Type B pancreatic cell (in vitro differentiated cells): ENCODE results near the gene APOOL. TPM values are rescaled to one million over a fixed set of nuclear protein-coding genes. Genes with fewer than 3 reads are reported as not detected.

Experiments used
- DNase-seq: peaks from one replicate; pipeline ENCODE4 v3.0.0; 2021; ENCODE audit warnings: mixed read lengths; ENCODE audit not compliant: unreplicated experiment; ENCODE audit errors: extremely low spot score
- H3K27ac Mint-ChIP-seq: 2 replicates; pipeline ENCODE4 v1.8.0; 2021; ENCODE audit warnings: mild to moderate bottlenecking, mixed read lengths
- H3K27me3 Mint-ChIP-seq: 2 replicates; pipeline ENCODE4 v1.8.0; 2021; ENCODE audit warnings: mixed read lengths
- H3K36me3 Mint-ChIP-seq: 2 replicates; pipeline ENCODE4 v1.8.0; 2021; ENCODE audit warnings: mixed read lengths
- H3K4me1 Mint-ChIP-seq: one replicate; pipeline ENCODE4 v1.8.0; 2021; ENCODE audit warnings: mixed read lengths; ENCODE audit not compliant: unreplicated experiment
- H3K4me3 Mint-ChIP-seq: 2 replicates; pipeline ENCODE4 v1.8.0; 2021; ENCODE audit warnings: mild to moderate bottlenecking, mixed read lengths
- H3K9me3 Mint-ChIP-seq: 2 replicates; pipeline ENCODE4 v1.8.0; 2021; ENCODE audit warnings: mixed read lengths
- CTCF ChIP-seq: fragments of 200-600 bp; sonication (generic); conservative IDR thresholded peaks from 2 replicates; pipeline ENCODE4 v1.5.0; 2021; ENCODE audit warnings: antibody characterized with exemption, mild to moderate bottlenecking
- total RNA-seq: library from RNA; stranded (reverse); gene quantifications from 2 replicates; pipeline ENCODE4 v1.2.1, GENCODE V29; 2021; ENCODE audit warnings: low replicate concordance

The APOOL gene
- total RNA-seq, 1 donor from 2014 or later: 20.5 TPM

GRCh38 chrX:85024044-85024443, 20.4 kb downstream of the APOOL start:
- no peaks in the 10 kb centered on the region for H3K4me1 Mint-ChIP-seq
- no peaks in the 10 kb centered on the region for H3K27me3 Mint-ChIP-seq
- H3K27ac Mint-ChIP-seq: no peak overlapping the region
- no peak for TF ChIP-seq CTCF
- H3K36me3 Mint-ChIP-seq: peaks cover 9% of the 10 kb centered on the region
- no peak overlapping the region for H3K4me3 Mint-ChIP-seq
- no peaks in the 10 kb centered on the region for H3K9me3 Mint-ChIP-seq
- DNase-seq: no peak

- no peaks in the 10 kb centered on the region for H3K4me1 Mint-ChIP-seq
- no peaks in the 10 kb centered on the region for H3K9me3 Mint-ChIP-seq
- H3K27ac Mint-ChIP-seq: no peak overlapping the region
- no peaks in the 10 kb centered on the region for H3K27me3 Mint-ChIP-seq
- DNase-seq: no peak
- TF ChIP-seq CTCF: no peak
- no peak overlapping the region for H3K4me3 Mint-ChIP-seq
- peaks cover 9% of the 10 kb centered on the region for H3K36me3 Mint-ChIP-seq
These were observed 20.9 kb downstream of the APOOL start for GRCh38 chrX:85024562-85024961.

- no peak for TF ChIP-seq CTCF
- Mint-ChIP-seq H3K9me3 (no peaks in the 10 kb centered on the region), H3K36me3 (peaks cover 9% of the 10 kb centered on the region), H3K4me1 (no peaks in the 10 kb centered on the region), H3K4me3 (no peak overlapping the region), H3K27me3 (no peaks in the 10 kb centered on the region), H3K27ac (no peak overlapping the region)
- no peak for DNase-seq
These were observed 22.5 kb downstream of the APOOL start for GRCh38 chrX:85026170-85026569.

GRCh38 chrX:85029043-85029442, 25.4 kb downstream of the APOOL start:
- no peaks in the 10 kb centered on the region for H3K9me3 Mint-ChIP-seq

GRCh38 chrX:85031505-85031904, 27.8 kb downstream of the APOOL start:
- Mint-ChIP-seq H3K36me3 (no peaks in the 10 kb centered on the region), H3K4me1 (no peaks in the 10 kb centered on the region), H3K27me3 (no peaks in the 10 kb centered on the region), H3K9me3 (no peaks in the 10 kb centered on the region), H3K4me3 (no peak overlapping the region), H3K27ac (no peak overlapping the region)
- DNase-seq: no peak
- no peak for TF ChIP-seq CTCF

More at GRCh38 chrX:85029043-85029442, 25.4 kb downstream of the APOOL start:
- no peak overlapping the region for H3K4me3 Mint-ChIP-seq
- H3K27ac Mint-ChIP-seq: no peak overlapping the region
- H3K4me1 Mint-ChIP-seq: no peaks in the 10 kb centered on the region
- no peak for DNase-seq
- TF ChIP-seq CTCF: no peak
- no peaks in the 10 kb centered on the region for H3K36me3 Mint-ChIP-seq
- no peaks in the 10 kb centered on the region for H3K27me3 Mint-ChIP-seq

- no peak for DNase-seq
- no peak overlapping the region for H3K4me3 Mint-ChIP-seq
- H3K4me1 Mint-ChIP-seq: no peaks in the 10 kb centered on the region
- H3K9me3 Mint-ChIP-seq: peaks cover 5% of the 10 kb centered on the region
- no peaks in the 10 kb centered on the region for H3K36me3 Mint-ChIP-seq
- no peak overlapping the region for H3K27ac Mint-ChIP-seq
- H3K27me3 Mint-ChIP-seq: no peaks in the 10 kb centered on the region
- TF ChIP-seq CTCF: no peak
These were observed 33.4 kb downstream of the APOOL start for GRCh38 chrX:85037114-85037513.
